ENCODE results near the gene ISCU. TPM values are rescaled to one million over a fixed set of nuclear protein-coding genes. Genes with fewer than 3 reads are reported as not detected.

The ISCU gene
- total RNA-seq, 6 experiments from 2014 or later, result 36.7 to 81.8 (median 58.4) TPM

DNA sequence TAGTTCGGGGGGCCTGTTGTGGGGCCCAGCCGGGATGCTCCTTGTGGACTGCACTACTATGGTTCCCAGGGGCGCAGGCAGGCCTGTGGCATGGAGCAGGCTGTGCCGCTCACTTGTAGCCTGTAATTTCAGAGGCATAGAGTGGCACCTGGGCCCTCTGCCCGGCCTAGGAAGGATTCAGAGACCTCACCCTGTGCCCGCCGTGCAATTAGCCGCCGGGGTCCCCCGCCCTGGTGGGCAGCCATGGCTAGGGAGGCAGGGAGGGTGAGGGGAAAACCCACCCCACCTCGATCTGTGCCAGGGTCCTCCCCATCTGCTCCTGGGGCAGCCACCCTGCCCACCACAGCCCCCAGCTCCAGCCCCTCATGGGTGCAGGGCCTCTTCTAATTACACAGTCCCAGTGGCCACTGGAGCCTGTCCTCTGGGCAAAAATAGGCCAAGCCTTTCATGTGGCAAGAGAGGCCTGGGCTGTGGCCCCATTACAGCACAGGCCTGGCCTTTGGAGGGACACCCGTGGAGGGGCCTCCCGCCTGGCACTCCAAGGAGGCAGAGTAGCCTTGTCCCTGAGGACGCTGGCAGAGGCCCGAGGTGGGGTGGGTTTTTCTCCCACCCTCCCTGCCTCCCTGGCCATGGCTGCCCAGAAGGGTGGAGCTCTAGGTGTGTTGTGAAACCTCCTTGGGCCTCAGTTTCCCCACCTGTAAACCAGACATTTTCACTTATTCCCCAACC lies 40.7 kb downstream of the ISCU start:
- H3K4me3 ChIP-seq, result no peak overlapping the region
- DNase-seq, result no peak
- intact Hi-C loops (cut with DNase I), result no loop called here
- no CpG with 5 or more reads among the region's 15 CpGs for WGBS (ENCODE audit: insufficient coverage, low coverage, low lambda C conversion rate, missing lambda C conversion rate)
- no peaks in the 10 kb centered on the region for H3K4me1 ChIP-seq
- ATAC-seq, result peak in 1 of 4 donors; percentile 12
- TF ChIP-seq POLR2A (IDR thresholded peaks at IDR 0.05), result no peak
- TF ChIP-seq, protein P1, sequence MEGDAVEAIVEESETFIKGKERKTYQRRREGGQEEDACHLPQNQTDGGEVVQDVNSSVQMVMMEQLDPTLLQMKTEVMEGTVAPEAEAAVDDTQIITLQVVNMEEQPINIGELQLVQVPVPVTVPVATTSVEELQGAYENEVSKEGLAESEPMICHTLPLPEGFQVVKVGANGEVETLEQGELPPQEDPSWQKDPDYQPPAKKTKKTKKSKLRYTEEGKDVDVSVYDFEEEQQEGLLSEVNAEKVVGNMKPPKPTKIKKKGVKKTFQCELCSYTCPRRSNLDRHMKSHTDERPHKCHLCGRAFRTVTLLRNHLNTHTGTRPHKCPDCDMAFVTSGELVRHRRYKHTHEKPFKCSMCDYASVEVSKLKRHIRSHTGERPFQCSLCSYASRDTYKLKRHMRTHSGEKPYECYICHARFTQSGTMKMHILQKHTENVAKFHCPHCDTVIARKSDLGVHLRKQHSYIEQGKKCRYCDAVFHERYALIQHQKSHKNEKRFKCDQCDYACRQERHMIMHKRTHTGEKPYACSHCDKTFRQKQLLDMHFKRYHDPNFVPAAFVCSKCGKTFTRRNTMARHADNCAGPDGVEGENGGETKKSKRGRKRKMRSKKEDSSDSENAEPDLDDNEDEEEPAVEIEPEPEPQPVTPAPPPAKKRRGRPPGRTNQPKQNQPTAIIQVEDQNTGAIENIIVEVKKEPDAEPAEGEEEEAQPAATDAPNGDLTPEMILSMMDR (IDR thresholded peaks at IDR 0.05), result no peak
- no peak overlapping the region for H3K27ac ChIP-seq
- no peaks in the 10 kb centered on the region for H3K36me3 ChIP-seq
- H3K9me3 ChIP-seq, result no peaks in the 10 kb centered on the region
- H3K27me3 ChIP-seq, result no peaks in the 10 kb centered on the region

DNA sequence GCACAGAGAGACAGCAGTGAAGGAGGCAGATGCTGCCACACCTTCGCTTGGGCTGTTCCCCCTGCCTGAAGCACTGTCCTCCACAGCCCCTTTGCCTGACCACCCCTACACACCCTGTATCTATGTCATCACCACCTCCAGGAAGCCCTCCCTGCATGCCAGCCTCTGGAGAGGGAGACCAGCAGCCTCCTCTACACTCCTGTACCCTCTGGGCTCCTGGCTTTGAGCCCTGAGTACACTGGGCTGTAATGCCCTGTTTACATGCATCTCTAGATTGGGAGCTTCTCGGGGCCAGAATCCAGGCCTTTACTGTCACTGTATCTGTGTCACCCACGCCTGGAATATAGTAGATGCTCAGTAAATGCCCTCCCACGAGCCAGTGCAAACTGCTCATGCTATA lies 41.3 kb downstream of the ISCU start:
- Histone ChIP-seq H3K4me3 (no peak overlapping the region), H3K27me3 (no peaks in the 10 kb centered on the region), H3K9me3 (no peaks in the 10 kb centered on the region), H3K27ac (no peak overlapping the region), H3K4me1 (no peaks in the 10 kb centered on the region), H3K36me3 (no peaks in the 10 kb centered on the region)
- DNase-seq (no peak), ATAC-seq (no peak)
- TF ChIP-seq, protein P1 (IDR thresholded peaks at IDR 0.05), result no peak
- TF ChIP-seq POLR2A (IDR thresholded peaks at IDR 0.05), result no peak
- intact Hi-C loops (cut with DNase I), result no loop called here
- WGBS (ENCODE audit: insufficient coverage, low coverage, low lambda C conversion rate, missing lambda C conversion rate), result 67% methylated on average over 4 of the region's 4 CpGs

GRCh38 chr12:108604208-108604941 lies 42.0 kb downstream of the ISCU start:
- no peaks in the 10 kb centered on the region for H3K9me3 ChIP-seq
- no peak overlapping the region for H3K4me3 ChIP-seq
- WGBS (ENCODE audit: insufficient coverage, low coverage, low lambda C conversion rate, missing lambda C conversion rate), result 47% methylated on average over 7 of the region's 14 CpGs
- no peaks in the 10 kb centered on the region for H3K27me3 ChIP-seq
- no peaks in the 10 kb centered on the region for H3K36me3 ChIP-seq
- no peak overlapping the region for H3K27ac ChIP-seq
- no peaks in the 10 kb centered on the region for H3K4me1 ChIP-seq
- intact Hi-C loops (cut with DNase I), result no loop called here
- TF ChIP-seq, protein P1 (IDR thresholded peaks at IDR 0.05), result no peak
- TF ChIP-seq POLR2A (IDR thresholded peaks at IDR 0.05), result no peak
- no peak for DNase-seq
- no peak for ATAC-seq

GRCh38 chr12:108605000-108605689 lies 42.7 kb downstream of the ISCU start:
- WGBS (ENCODE audit: insufficient coverage, low coverage, low lambda C conversion rate, missing lambda C conversion rate), result 43% methylated on average over 3 of the region's 3 CpGs
- no peaks in the 10 kb centered on the region for H3K27me3 ChIP-seq
- H3K36me3 ChIP-seq, result no peaks in the 10 kb centered on the region
- no peaks in the 10 kb centered on the region for H3K4me1 ChIP-seq
- no peak overlapping the region for H3K4me3 ChIP-seq
- no peak for DNase-seq
- TF ChIP-seq POLR2A (IDR thresholded peaks at IDR 0.05), result no peak
- TF ChIP-seq, protein P1 (IDR thresholded peaks at IDR 0.05), result no peak
- no peaks in the 10 kb centered on the region for H3K9me3 ChIP-seq
- intact Hi-C loops (cut with DNase I), result no loop called here
- ATAC-seq, result peak in 1 of 4 donors; percentile 37
- no peak overlapping the region for H3K27ac ChIP-seq
